OCI-LY3 (cell line): ENCODE measurements around the gene PGP.

Experiments
- CTCF ChIP-seq: fragments of 200-600, 300-600 bp; sonication (generic); IDR thresholded peaks from 2 replicates; pipeline ENCODE4 v1.5.1; 2014; ENCODE audit warnings: antibody characterized with exemption, low read length, low read depth
- EZH2phosphoT487 ChIP-seq: fragments of 200-600 bp; shearing (Covaris generic); IDR thresholded peaks from 2 replicates; pipeline ENCODE4 v1.6.1; 2018; ENCODE audit warnings: antibody characterized with exemption, mixed run types, low read depth

GRCh38 chr16:2180962-2181923 is 33.4 kb downstream of the PGP start:
- TF ChIP-seq CTCF (no peak), EZH2phosphoT487 (no peak)
